Trophoblast cell (in vitro differentiated cells and primary cell): ENCODE data around the gene SSR4.

Source experiments
- DNase-seq, 2 donors: peaks; one replicate each; pipeline ENCODE4 v3.0.0-alpha.2; 2016
- H2AFZ ChIP-seq: 2 replicates; pipeline ENCODE4 v1.6.1; 2013; ENCODE audit warnings: low read length, moderate library complexity, mild to moderate bottlenecking; ENCODE audit not compliant: insufficient read depth, poor library complexity
- H2AK5ac ChIP-seq: 2 replicates; pipeline ENCODE4 v1.6.1; 2013; ENCODE audit warnings: mild to moderate bottlenecking, low read length
- H2BK120ac ChIP-seq: 2 replicates; pipeline ENCODE4 v1.6.1; 2013; ENCODE audit warnings: low read length, mild to moderate bottlenecking, moderate library complexity; ENCODE audit not compliant: insufficient read depth, poor library complexity
- H2BK12ac ChIP-seq: 2 replicates; pipeline ENCODE4 v1.6.1; 2013; ENCODE audit warnings: mild to moderate bottlenecking, low read length, moderate library complexity
- H2BK5ac ChIP-seq: 2 replicates; pipeline ENCODE4 v1.6.1; 2013; ENCODE audit warnings: low read length, low read depth, moderate library complexity, mild to moderate bottlenecking; ENCODE audit not compliant: poor library complexity
- H3K14ac ChIP-seq: 2 replicates; pipeline ENCODE4 v1.6.1; 2013; ENCODE audit warnings: mild to moderate bottlenecking, low read length
- H3K18ac ChIP-seq: 2 replicates; pipeline ENCODE4 v1.6.1; 2013; ENCODE audit warnings: mild to moderate bottlenecking, low read length
- H3K23ac ChIP-seq: 2 replicates; pipeline ENCODE4 v1.6.1; 2013; ENCODE audit warnings: low read length
- H3K27ac ChIP-seq: 2 replicates; pipeline ENCODE4 v1.5.1; 2013; ENCODE audit warnings: low read depth, mild to moderate bottlenecking, inconsistent platforms, low read length, moderate library complexity
- H3K27me3 ChIP-seq: 2 replicates; pipeline ENCODE4 v1.6.1; 2013; ENCODE audit warnings: inconsistent platforms, mild to moderate bottlenecking, low read length, moderate library complexity; ENCODE audit not compliant: insufficient read depth
- H3K36me3 ChIP-seq, 2 experiments: 1 replicate in 1 of 2; 2 replicates in 1 of 2; pipeline ENCODE4 v1.6.1; 2013; ENCODE audit warnings: low read length in 2 of 2, mild to moderate bottlenecking in 2 of 2, moderate library complexity in 1 of 2; ENCODE audit not compliant: insufficient read depth in 2 of 2, control insufficient read depth in 1 of 2
- H3K4ac ChIP-seq: 2 replicates; pipeline ENCODE4 v1.6.1; 2013; ENCODE audit warnings: low read depth, mild to moderate bottlenecking, low read length, moderate library complexity
- H3K4me1 ChIP-seq, 2 experiments: 1 replicate in 1 of 2; 2 replicates in 1 of 2; pipeline ENCODE4 v1.6.1; 2013; ENCODE audit warnings: low read length in 2 of 2, mild to moderate bottlenecking in 2 of 2, moderate library complexity in 1 of 2; ENCODE audit not compliant: insufficient read depth in 2 of 2, control insufficient read depth in 1 of 2
- H3K4me2 ChIP-seq: 2 replicates; pipeline ENCODE4 v1.6.1; 2013; ENCODE audit warnings: inconsistent platforms, mild to moderate bottlenecking, low read length, moderate library complexity
- H3K4me3 ChIP-seq: 2 replicates; pipeline ENCODE4 v1.5.1; 2013; ENCODE audit warnings: mild to moderate bottlenecking, low read depth, low read length, inconsistent platforms
- H3K79me1 ChIP-seq: one replicate; pipeline ENCODE4 v1.6.1; 2013; ENCODE audit warnings: low read length
- H3K79me2 ChIP-seq: 2 replicates; pipeline ENCODE4 v1.6.1; 2013; ENCODE audit warnings: low read length, mild to moderate bottlenecking; ENCODE audit not compliant: control insufficient read depth, insufficient read depth, poor library complexity
- H3K9ac ChIP-seq: 2 replicates; pipeline ENCODE4 v1.6.1; 2013; ENCODE audit warnings: mild to moderate bottlenecking, low read length
- H3K9me3 ChIP-seq: 2 replicates; pipeline ENCODE4 v1.6.1; 2013; ENCODE audit warnings: low read depth, mild to moderate bottlenecking, control low read depth, inconsistent platforms, low read length; ENCODE audit not compliant: insufficient read depth
- H4K12ac ChIP-seq: 2 replicates; pipeline ENCODE4 v1.6.1; 2013; ENCODE audit warnings: low read depth, mild to moderate bottlenecking, low read length, moderate library complexity
- H4K8ac ChIP-seq: 2 replicates; pipeline ENCODE4 v1.6.1; 2013; ENCODE audit warnings: low read depth, mild to moderate bottlenecking, low read length, moderate library complexity
- H4K91ac ChIP-seq: one replicate; pipeline ENCODE4 v1.6.1; 2013; ENCODE audit warnings: low read depth, mild to moderate bottlenecking, low read length, moderate library complexity
- WGBS: extraction: QIAGEN DNeasy Blood & Tissue Kit; methylation state at CpG from one replicate; pipeline ENCODE4 v1.1.7; 2013; ENCODE audit warnings: missing lambda C conversion rate; ENCODE audit not compliant: insufficient read length, insufficient coverage; ENCODE audit errors: extremely low coverage; 5-methylcytosine and 5-hydroxymethylcytosine counted together

SSR4 gene

DNA sequence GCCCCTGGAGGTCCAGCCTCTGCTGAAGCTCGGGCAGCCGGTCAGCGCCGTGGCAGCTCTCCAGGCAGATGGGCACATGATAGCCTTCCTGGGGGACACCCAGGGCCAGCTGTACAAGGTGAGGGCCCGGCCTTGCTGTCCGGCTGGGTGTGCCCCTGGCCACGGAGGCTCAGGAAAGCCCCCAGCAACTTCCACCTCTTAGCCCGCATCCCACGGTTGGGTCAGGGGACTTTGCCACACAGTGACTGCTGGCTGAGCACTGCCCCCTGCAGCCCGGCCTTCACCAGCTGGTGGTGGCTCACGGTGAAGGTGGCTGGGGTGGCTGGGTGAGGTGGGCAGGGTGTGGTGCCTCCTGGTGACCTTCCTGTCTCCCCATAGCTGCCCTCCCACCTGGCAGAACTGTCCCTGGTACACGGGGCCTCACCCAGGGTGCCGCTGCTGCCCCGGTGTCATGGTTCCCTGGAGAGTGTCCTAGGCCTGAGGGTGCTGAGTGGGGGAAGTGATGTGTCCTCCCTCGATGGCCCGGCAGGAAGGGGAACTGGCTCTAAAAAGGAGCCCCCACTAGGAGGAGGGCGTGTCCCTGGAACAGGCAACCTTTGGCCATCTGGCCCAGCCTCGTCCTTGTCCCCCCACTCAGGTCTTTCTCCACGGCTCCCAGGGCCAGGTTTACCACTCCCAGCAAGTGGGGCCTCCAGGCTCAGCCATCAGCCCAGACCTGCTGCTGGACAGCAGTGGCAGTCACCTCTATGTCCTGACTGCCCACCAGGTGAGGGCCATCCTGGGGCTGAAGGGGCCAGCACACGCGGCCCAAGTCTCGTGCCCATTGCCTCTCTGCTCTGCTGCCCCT lies 25.9 kb upstream of the SSR4 start:
- no peak overlapping the region for H2BK5ac ChIP-seq
- no peak overlapping the region for H4K8ac ChIP-seq
- H3K79me1 ChIP-seq = no peaks in the 10 kb centered on the region
- H2BK12ac ChIP-seq = no peak overlapping the region
- no peak overlapping the region for H3K9ac ChIP-seq
- no peaks in the 10 kb centered on the region for H3K79me2 ChIP-seq
- no peak overlapping the region for H3K4me2 ChIP-seq
- H3K23ac ChIP-seq = no peak overlapping the region
- no peak overlapping the region for H2BK120ac ChIP-seq
- no peak overlapping the region for H2AK5ac ChIP-seq
- no peak overlapping the region for H2AFZ ChIP-seq
- no peaks in the 10 kb centered on the region for H3K27me3 ChIP-seq
- H3K4me3 ChIP-seq = no peak overlapping the region
- H3K4me1 ChIP-seq = no peaks in the 10 kb centered on the region
- no peak overlapping the region for H3K4ac ChIP-seq
- H3K27ac ChIP-seq = no peak overlapping the region
- no peaks in the 10 kb centered on the region for H3K36me3 ChIP-seq
- no peaks in the 10 kb centered on the region for H3K9me3 ChIP-seq
- H4K12ac ChIP-seq = no peak overlapping the region
- H3K14ac ChIP-seq = no peak overlapping the region
- DNase-seq = no peak
- no peak overlapping the region for H3K18ac ChIP-seq
- WGBS = no CpG with 5 or more reads among the region's 22 CpGs
- H4K91ac ChIP-seq = no peak overlapping the region

DNA sequence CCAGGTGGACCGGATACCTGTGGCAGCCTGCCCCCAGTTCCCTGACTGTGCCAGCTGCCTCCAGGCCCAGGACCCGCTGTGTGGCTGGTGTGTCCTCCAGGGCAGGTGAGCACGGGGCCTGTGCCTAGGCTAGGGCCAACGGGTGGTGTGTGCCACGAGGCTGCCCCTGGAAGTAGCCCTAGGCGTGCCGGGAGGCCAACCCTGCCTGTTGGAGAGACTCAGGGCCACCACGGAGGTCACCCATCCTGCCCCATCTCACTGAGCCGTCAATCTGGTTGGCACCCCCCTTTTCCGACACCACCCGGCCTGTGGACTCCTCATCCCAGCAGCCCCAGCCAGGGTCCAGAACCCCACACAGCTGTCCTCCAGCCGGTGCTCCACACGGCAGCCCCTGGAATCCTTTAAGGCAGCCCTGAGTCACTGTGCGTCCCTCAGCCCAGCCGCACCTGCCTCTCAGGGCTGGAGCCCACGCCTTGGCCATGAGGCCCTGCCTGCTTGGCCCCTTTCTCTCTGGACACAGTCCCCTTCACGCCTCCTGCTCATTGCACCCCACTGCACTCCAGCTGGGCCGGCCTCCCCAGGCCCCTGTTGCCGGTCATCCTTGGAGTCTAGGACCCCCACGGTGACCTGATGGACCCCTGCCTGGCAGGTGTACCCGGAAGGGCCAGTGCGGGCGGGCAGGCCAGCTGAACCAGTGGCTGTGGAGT lies 25.2 kb upstream of the SSR4 start:
- no peaks in the 10 kb centered on the region for H3K4me1 ChIP-seq
- H3K18ac ChIP-seq = no peak overlapping the region
- no peak overlapping the region for H2BK5ac ChIP-seq
- no peak overlapping the region for H3K27ac ChIP-seq
- H3K27me3 ChIP-seq = no peaks in the 10 kb centered on the region
- no peak overlapping the region for H2BK12ac ChIP-seq
- H3K14ac ChIP-seq = no peak overlapping the region
- H2BK120ac ChIP-seq = no peak overlapping the region
- DNase-seq = no peak
- no peaks in the 10 kb centered on the region for H3K79me1 ChIP-seq
- no peak overlapping the region for H3K4me2 ChIP-seq
- no peak overlapping the region for H3K23ac ChIP-seq
- H3K79me2 ChIP-seq = no peaks in the 10 kb centered on the region
- H2AFZ ChIP-seq = no peak overlapping the region
- H2AK5ac ChIP-seq = no peak overlapping the region
- H4K91ac ChIP-seq = no peak overlapping the region
- no peaks in the 10 kb centered on the region for H3K36me3 ChIP-seq
- H3K4ac ChIP-seq = no peak overlapping the region
- no peak overlapping the region for H4K12ac ChIP-seq
- no peak overlapping the region for H4K8ac ChIP-seq
- no peak overlapping the region for H3K4me3 ChIP-seq
- no CpG with 5 or more reads among the region's 23 CpGs for WGBS
- no peaks in the 10 kb centered on the region for H3K9me3 ChIP-seq
- no peak overlapping the region for H3K9ac ChIP-seq

DNA sequence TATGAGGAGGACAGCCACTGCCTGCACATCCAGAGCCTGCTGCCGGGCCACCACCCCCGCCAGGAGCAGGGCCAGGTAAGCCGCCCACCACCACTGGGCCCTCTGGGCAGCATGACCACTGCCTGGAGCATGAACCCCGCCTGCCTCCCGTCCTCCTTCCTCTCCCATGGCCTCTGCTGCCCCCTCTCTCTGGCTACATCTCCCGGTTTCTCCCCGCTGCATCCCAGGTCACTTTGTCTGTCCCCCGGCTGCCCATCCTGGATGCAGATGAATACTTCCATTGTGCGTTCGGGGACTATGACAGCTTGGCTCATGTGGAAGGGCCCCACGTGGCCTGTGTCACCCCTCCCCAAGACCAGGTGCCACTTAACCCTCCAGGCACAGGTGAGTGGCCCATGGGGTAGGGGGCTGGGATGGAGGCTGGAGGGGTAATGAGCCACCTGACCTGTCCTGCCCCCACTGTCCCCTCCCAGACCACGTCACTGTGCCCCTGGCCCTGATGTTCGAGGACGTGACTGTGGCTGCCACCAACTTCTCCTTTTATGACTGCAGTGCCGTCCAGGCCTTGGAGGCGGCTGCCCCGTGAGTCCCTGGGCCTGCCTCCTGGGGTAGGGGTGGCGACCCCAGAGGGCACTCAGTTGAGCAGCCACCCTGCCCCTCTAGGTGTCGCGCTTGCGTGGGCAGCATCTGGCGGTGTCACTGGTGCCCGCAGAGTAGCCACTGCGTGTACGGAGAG lies 24.4 kb upstream of the SSR4 start:
- no peak overlapping the region for H4K91ac ChIP-seq
- H3K4me3 ChIP-seq = no peak overlapping the region
- no peak overlapping the region for H3K9ac ChIP-seq
- no peaks in the 10 kb centered on the region for H3K9me3 ChIP-seq
- H3K18ac ChIP-seq = no peak overlapping the region
- H3K4ac ChIP-seq = no peak overlapping the region
- H2AK5ac ChIP-seq = no peak overlapping the region
- H2BK120ac ChIP-seq = no peak overlapping the region
- H3K27ac ChIP-seq = no peak overlapping the region
- H4K8ac ChIP-seq = no peak overlapping the region
- H3K14ac ChIP-seq = no peak overlapping the region
- H3K79me1 ChIP-seq = no peaks in the 10 kb centered on the region
- no peaks in the 10 kb centered on the region for H3K27me3 ChIP-seq
- H4K12ac ChIP-seq = no peak overlapping the region
- no peaks in the 10 kb centered on the region for H3K36me3 ChIP-seq
- no peak for DNase-seq
- H3K23ac ChIP-seq = no peak overlapping the region
- H3K4me2 ChIP-seq = no peak overlapping the region
- H3K4me1 ChIP-seq = no peaks in the 10 kb centered on the region
- WGBS = no CpG with 5 or more reads among the region's 25 CpGs
- no peak overlapping the region for H2BK5ac ChIP-seq
- H3K79me2 ChIP-seq = no peaks in the 10 kb centered on the region
- no peak overlapping the region for H2BK12ac ChIP-seq
- no peak overlapping the region for H2AFZ ChIP-seq

- no peaks in the 10 kb centered on the region for H3K79me2 ChIP-seq
- WGBS = no CpG with 5 or more reads among the region's 18 CpGs
- H3K4me2 ChIP-seq = no peak overlapping the region
- no peaks in the 10 kb centered on the region for H3K4me1 ChIP-seq
- H2BK120ac ChIP-seq = no peak overlapping the region
- H3K9ac ChIP-seq = no peak overlapping the region
- no peak overlapping the region for H3K23ac ChIP-seq
- no peak overlapping the region for H2AK5ac ChIP-seq
- H4K91ac ChIP-seq = no peak overlapping the region
- H4K12ac ChIP-seq = no peak overlapping the region
- no peak overlapping the region for H2AFZ ChIP-seq
- H2BK12ac ChIP-seq = no peak overlapping the region
- DNase-seq = no peak
- H3K4me3 ChIP-seq = no peak overlapping the region
- no peaks in the 10 kb centered on the region for H3K27me3 ChIP-seq
- no peak overlapping the region for H3K18ac ChIP-seq
- no peak overlapping the region for H2BK5ac ChIP-seq
- no peaks in the 10 kb centered on the region for H3K36me3 ChIP-seq
- peaks cover 2% of the 10 kb centered on the region for H3K9me3 ChIP-seq
- no peak overlapping the region for H3K14ac ChIP-seq
- no peaks in the 10 kb centered on the region for H3K79me1 ChIP-seq
- no peak overlapping the region for H3K4ac ChIP-seq
- H4K8ac ChIP-seq = no peak overlapping the region
- H3K27ac ChIP-seq = no peak overlapping the region
Observed at GRCh38 chrX:153770601-153771414, 23.7 kb upstream of the SSR4 start.
